ENCODE measurements around the gene PTPRF.
"Not testable (repeated sequence)": the region's sequence is repeated elsewhere in the genome, so short reads cannot be mapped to it uniquely, and the experiment has no call there.

The PTPRF gene

DNA sequence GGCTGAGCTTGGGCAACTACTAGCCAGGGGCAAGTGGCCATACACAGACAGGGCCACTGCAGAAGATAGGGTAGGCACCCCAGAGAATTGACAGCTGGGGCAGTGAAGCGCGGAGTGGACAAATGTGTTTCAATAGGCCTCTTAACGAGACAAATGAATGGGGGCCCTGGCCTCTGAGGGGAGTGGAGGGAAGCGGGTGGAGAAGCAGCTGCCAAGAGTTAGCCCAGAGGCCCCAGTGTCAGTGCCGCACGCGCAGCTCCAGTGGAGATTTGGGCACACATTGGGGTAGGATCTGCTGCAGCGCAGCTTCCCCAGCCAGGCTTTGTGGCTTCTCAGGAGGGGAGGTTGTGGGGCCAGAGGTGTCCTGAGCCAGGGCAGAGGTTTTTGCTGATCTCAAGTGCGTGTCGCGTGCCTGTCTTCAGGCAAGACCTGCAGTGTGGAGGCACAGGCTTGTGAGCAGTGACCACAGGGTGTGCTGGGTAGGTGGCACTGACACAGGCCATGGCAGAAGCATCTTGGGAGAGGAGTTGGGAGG lies 16.9 kb downstream of the PTPRF start:
- H4K91ac ChIP-seq (ENCODE audit: low read depth, low read length, poor library complexity) = no peak overlapping the region
- peaks cover 35 to 60% of the 10 kb centered on the region in 2 donors for H3K4me1 ChIP-seq (ENCODE audit: control insufficient read depth in 2 of 2, insufficient read depth in 1 of 2, low read depth in 1 of 2, low read length in 2 of 2)
- peak overlapping the region; percentile 77 for H2BK5ac ChIP-seq (ENCODE audit: low read length)
- peak overlapping the region; percentile 24 for H2BK15ac ChIP-seq (ENCODE audit: low read length)
- H3K27ac ChIP-seq (replicated peaks; ENCODE audit: low read length) = peak overlapping the region; percentile 63
- H3K9me3 ChIP-seq (replicated peaks in 1 of 2; ENCODE audit: control insufficient read depth in 2 of 2, insufficient read depth in 1 of 2, low read depth in 1 of 2, low read length in 2 of 2) = no peaks in the 10 kb centered on the region
- H3K9ac ChIP-seq (ENCODE audit: low read depth, low read length, poor library complexity) = no peak overlapping the region
- H3K14ac ChIP-seq (ENCODE audit: low read length) = peak overlapping the region; percentile 43
- H3K79me1 ChIP-seq (ENCODE audit: low read depth, low read length) = peaks cover 18% of the 10 kb centered on the region
- H2AK5ac ChIP-seq (ENCODE audit: low read depth, low read length) = peak overlapping the region; percentile 71
- peak overlapping the region; percentile 95 for H3K18ac ChIP-seq (ENCODE audit: low read length)
- peak overlapping the region; percentile 87 for H2BK12ac ChIP-seq (ENCODE audit: low read length)
- peaks cover 2 to 22% of the 10 kb centered on the region in 2 donors for H3K36me3 ChIP-seq (replicated peaks in 1 of 2; ENCODE audit: control insufficient read depth in 2 of 2, insufficient read depth in 2 of 2, low read length in 2 of 2)
- peak overlapping the region; percentile 58 for H3K23ac ChIP-seq (ENCODE audit: low read depth, low read length, poor library complexity)
- no peaks in the 10 kb centered on the region for H3K27me3 ChIP-seq (ENCODE audit: control insufficient read depth in 3 of 3, insufficient read depth in 3 of 3, low read depth in 1 of 3, low read length in 3 of 3)
- H3K4ac ChIP-seq (ENCODE audit: low read length) = no peak overlapping the region
- no peak for DNase-seq (ENCODE audit: low spot score)
- H4K8ac ChIP-seq (ENCODE audit: low read depth, low read length) = no peak overlapping the region
- WGBS, 2 donors (ENCODE audit: extremely low coverage in 2 of 2, insufficient read length in 2 of 2, insufficient replicate concordance in 1 of 2) = no CpG with 5 or more reads among the region's 11 CpGs
- no peak overlapping the region for H2AFZ ChIP-seq (ENCODE audit: low read length)
- peak overlapping the region; percentile 33 for H2BK120ac ChIP-seq (ENCODE audit: low read depth, low read length)
- H3K4me2 ChIP-seq (ENCODE audit: insufficient read depth, low read length, poor library complexity, severe bottlenecking) = no peak overlapping the region
- H3K4me3 ChIP-seq (ENCODE audit: low read length in 2 of 2) = no peak overlapping the region

DNA sequence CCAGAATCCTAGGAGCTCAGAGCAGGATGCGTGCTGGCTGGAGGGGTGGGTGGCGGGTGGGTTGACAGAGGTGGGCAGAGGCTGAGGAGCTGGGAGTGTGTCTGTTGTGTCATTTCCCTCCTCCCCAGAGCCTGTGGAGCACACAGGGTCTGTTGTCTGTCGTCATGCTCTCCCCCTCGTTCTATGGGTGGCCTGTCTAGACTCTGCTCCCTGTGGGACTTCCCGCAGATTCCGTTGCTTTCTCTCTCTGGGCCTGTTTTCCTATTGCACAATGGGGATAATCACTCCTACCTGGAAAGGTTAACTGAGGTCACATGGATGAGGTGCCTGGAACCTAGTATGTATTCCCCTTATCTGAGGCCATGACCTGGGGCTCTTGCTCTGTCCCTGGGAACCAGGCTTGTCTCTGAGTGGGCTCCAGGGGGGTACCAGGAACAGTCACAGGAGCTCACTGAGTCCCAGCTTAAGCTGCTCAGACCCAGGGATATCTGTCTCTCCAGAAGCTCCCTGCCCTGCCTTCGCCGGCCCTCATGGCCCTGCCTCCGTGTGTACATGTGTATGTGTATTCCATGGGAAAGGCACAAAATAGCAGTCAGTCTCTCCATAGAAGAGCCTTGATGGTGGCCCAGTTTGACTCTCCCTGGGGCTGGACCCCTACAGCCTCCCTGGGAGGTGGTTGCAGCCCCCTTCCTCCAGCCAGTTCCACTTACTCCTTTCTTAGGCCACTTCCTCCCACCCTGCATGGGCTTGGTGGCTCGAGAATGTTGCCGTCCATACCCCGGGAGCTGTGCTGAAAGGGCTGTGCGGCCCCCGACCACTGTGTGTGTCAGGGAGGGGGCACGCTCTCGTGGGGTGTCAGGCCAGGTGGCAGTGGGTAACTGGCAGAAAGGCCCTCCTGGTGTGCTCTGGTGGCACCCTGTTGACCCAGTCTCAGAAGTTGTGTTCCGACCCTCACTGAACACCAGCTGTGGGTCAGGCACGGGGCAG lies 17.9 kb downstream of the PTPRF start:
- Histone ChIP-seq H3K79me1 (ENCODE audit: low read depth, low read length) (peaks cover 15% of the 10 kb centered on the region), H3K14ac (ENCODE audit: low read length) (no peak overlapping the region), H3K4me1 (ENCODE audit: control insufficient read depth in 2 of 2, insufficient read depth in 1 of 2, low read depth in 1 of 2, low read length in 2 of 2) (peaks cover 35 to 61% of the 10 kb centered on the region in 2 donors), H3K9ac (ENCODE audit: low read depth, low read length, poor library complexity) (no peak overlapping the region), H3K4me2 (ENCODE audit: insufficient read depth, low read length, poor library complexity, severe bottlenecking) (no peak overlapping the region), H2BK12ac (ENCODE audit: low read length) (peak overlapping the region; percentile 33), H2BK5ac (ENCODE audit: low read length) (peak overlapping the region; percentile 77), H3K36me3 (replicated peaks in 1 of 2; ENCODE audit: control insufficient read depth in 2 of 2, insufficient read depth in 2 of 2, low read length in 2 of 2) (peaks cover 5 to 22% of the 10 kb centered on the region in 2 donors), H3K4me3 (ENCODE audit: low read length in 2 of 2) (no peak overlapping the region), H3K27ac (replicated peaks; ENCODE audit: low read length) (no peak overlapping the region), H2BK120ac (ENCODE audit: low read depth, low read length) (peak overlapping the region; percentile 33), H4K91ac (ENCODE audit: low read depth, low read length, poor library complexity) (peak overlapping the region; percentile 65), H2BK15ac (ENCODE audit: low read length) (peak overlapping the region; percentile 24), H3K9me3 (replicated peaks in 1 of 2; ENCODE audit: control insufficient read depth in 2 of 2, insufficient read depth in 1 of 2, low read depth in 1 of 2, low read length in 2 of 2) (no peaks in the 10 kb centered on the region), H3K4ac (ENCODE audit: low read length) (peak overlapping the region; percentile 47), H2AK5ac (ENCODE audit: low read depth, low read length) (peak overlapping the region; percentile 71), H3K27me3 (ENCODE audit: control insufficient read depth in 3 of 3, insufficient read depth in 3 of 3, low read depth in 1 of 3, low read length in 3 of 3) (no peaks in the 10 kb centered on the region), H2AFZ (ENCODE audit: low read length) (no peak overlapping the region), H3K23ac (ENCODE audit: low read depth, low read length, poor library complexity) (no peak overlapping the region), H3K18ac (ENCODE audit: low read length) (peak overlapping the region; percentile 64), H4K8ac (ENCODE audit: low read depth, low read length) (no peak overlapping the region)
- no peak for DNase-seq (ENCODE audit: low spot score)
- no CpG with 5 or more reads among the region's 18 CpGs for WGBS, 2 donors (ENCODE audit: extremely low coverage in 2 of 2, insufficient read length in 2 of 2, insufficient replicate concordance in 1 of 2)

GRCh38 chr1:43549394-43549793 lies 18.7 kb downstream of the PTPRF start:
- H3K14ac ChIP-seq (ENCODE audit: low read length); H3K4me3 ChIP-seq (ENCODE audit: low read length in 2 of 2); H3K4me2 ChIP-seq (ENCODE audit: insufficient read depth, low read length, poor library complexity, severe bottlenecking); H2BK120ac ChIP-seq (ENCODE audit: low read depth, low read length); H3K18ac ChIP-seq (ENCODE audit: low read length); H2BK12ac ChIP-seq (ENCODE audit: low read length); H3K9ac ChIP-seq (ENCODE audit: low read depth, low read length, poor library complexity); H3K27me3 ChIP-seq (ENCODE audit: control insufficient read depth in 3 of 3, insufficient read depth in 3 of 3, low read depth in 1 of 3, low read length in 3 of 3); H4K8ac ChIP-seq (ENCODE audit: low read depth, low read length); H2BK5ac ChIP-seq (ENCODE audit: low read length); H3K9me3 ChIP-seq (replicated peaks in 1 of 2; ENCODE audit: control insufficient read depth in 2 of 2, insufficient read depth in 1 of 2, low read depth in 1 of 2, low read length in 2 of 2); DNase-seq (ENCODE audit: low spot score); H3K4ac ChIP-seq (ENCODE audit: low read length); H3K27ac ChIP-seq (replicated peaks; ENCODE audit: low read length); H4K91ac ChIP-seq (ENCODE audit: low read depth, low read length, poor library complexity); H2AFZ ChIP-seq (ENCODE audit: low read length); H3K23ac ChIP-seq (ENCODE audit: low read depth, low read length, poor library complexity): not testable (repeated sequence)
- H3K36me3 ChIP-seq (replicated peaks in 1 of 2; ENCODE audit: control insufficient read depth in 2 of 2, insufficient read depth in 2 of 2, low read length in 2 of 2) = peaks cover 12 to 31% of the 10 kb centered on the region in 2 donors
- H3K4me1 ChIP-seq (ENCODE audit: control insufficient read depth in 2 of 2, insufficient read depth in 1 of 2, low read depth in 1 of 2, low read length in 2 of 2) = peaks cover 35 to 55% of the 10 kb centered on the region in 2 donors
- WGBS, 2 donors (ENCODE audit: extremely low coverage in 2 of 2, insufficient read length in 2 of 2, insufficient replicate concordance in 1 of 2) = no CpG with 5 or more reads among the region's 5 CpGs
- H2BK15ac ChIP-seq (ENCODE audit: low read length) = peak overlapping the region; percentile 0
- peak overlapping the region; percentile 9 for H2AK5ac ChIP-seq (ENCODE audit: low read depth, low read length)
- peaks cover 11% of the 10 kb centered on the region for H3K79me1 ChIP-seq (ENCODE audit: low read depth, low read length)
